Activated naive CD4-positive, alpha-beta T cell (primary cell): ENCODE results near the gene TXNDC8.
"Not testable (repeated sequence)": the region's sequence is repeated elsewhere in the genome, so short reads cannot be mapped to it uniquely, and the experiment has no call there.

Source experiments
- DNase-seq, 4 experiments: peaks; one replicate each; lab custom pipeline; 2025; lab: John Stamatoyannopoulos, UW

Gene TXNDC8

DNA sequence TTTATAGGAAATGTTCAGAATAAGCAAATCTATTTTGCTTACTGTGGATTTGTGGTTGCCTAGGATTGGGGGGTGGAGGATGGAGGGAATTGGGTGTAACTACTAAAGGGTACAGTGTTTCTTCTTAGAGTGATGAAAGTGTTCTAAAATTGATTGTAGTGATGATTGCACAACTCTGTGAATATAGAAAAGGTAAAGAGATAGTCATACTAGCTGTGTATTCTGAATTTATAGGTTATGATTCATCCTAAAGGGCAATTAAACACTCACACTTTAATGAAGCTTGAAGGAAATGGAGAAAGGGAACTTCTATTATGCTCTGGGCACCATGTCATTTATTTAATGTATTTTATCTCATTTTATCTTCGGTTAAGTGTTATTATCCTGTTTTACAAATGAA is 9.9 kb downstream of the TXNDC8 start:
- no peak for DNase-seq

DNA sequence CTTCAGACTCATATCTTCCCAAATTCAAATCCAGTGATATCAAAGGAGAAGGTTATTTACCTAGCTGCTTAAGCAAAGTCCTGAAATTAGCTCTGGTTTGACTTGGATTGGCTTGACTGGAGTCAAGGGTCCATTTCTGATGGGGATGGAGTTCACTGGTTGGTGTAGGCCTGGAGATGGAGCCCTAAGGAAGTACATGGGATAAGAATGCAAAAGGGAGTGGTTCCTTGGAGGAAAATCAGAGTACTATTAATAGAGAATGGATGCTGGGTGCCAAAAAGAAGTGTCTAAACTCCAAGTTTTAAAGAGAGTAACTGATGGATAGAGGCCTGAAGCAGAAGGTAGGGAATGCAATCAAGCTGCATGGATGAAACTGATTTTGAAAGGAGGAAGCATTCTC is 13.8 kb downstream of the TXNDC8 start:
- DNase-seq: no peak

DNA sequence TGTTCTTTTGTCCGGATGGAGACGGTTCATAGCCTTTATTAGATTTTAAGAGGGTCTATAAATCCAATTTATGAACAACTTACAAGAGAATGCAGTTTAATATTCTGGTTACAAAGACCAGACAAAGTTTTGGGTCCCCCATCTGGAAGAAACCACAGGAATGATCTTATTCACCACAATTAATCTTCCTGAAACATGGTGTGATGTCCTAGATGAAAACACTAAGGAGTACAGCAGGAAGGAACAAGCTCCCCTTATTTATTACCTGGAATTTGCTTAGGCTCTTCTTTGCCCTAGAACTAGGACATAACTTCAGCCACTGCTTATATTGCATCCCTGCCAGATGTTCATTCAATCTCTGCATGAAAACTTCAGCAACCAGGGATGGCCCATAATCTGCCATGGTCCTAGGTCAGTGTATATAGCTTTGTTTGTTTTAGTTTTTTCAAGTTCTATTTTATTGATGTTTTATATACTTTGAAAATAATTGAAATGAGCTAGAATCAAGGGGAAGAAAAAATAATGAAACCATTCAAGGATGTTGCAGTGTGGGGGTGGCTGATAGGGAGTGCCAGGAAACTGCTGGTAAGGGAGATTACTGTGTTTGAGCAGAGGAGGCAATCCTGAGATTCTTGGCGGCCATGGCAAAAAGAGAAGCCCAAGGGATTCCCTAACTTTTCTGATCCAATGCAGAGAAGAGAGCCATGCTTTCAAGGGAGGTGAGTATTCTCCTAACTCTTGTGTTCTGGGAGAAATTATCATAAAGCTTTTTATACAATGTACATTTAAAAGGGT is 16.8 kb downstream of the TXNDC8 start:
- DNase-seq: no peak

DNA sequence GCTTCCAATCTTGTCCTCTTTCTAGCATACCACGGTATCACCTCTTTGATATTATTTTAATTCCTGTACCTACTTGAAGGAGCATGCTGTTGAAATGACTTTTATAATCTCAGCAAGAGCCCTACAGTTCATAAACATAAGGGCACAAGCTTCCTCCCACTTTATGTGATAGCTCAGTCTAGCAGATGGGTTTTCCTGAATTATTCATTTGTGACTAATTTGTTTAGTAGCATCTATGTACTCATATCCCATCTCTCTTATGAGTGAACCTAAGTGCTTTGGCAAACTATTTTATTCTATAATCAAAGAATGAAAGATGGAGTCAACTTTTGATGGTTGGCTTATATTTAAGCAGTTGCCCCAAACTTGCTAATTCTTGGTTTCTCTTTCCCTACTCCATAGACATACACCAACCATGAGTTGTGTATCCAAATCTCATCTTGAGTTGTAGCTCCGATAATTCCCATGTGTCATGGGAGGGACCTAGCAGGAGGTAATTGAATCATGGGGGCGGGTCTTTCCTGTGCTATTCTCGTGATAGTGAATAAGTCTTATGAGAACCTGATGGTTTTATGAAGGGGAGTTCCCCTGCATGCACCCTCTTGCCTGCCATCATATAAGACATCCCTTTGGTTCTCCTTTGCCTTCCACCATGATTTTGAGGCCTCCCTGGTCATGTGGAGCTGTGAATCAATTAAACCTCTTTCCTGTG is 17.7 kb downstream of the TXNDC8 start:
- DNase-seq: no peak

DNA sequence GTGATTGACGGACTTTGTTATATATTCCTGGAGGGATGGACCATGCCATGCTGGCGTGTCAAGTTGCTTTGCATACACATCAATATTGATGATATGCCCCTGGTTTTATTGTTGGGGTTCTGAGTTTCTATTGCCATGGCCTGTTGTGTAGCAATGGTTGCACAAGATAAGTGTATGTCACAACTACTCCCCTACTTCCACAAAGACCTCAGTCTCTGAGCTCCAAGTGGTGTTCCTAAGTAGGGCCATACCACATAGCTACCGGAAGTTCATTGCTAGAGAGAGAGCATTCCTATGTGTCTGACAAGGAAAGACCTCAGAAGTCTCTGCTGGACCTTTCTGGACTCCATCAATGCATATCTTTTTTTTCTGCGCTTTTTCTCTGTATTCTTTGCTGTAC is 19.8 kb downstream of the TXNDC8 start:
- no peak for DNase-seq

DNA sequence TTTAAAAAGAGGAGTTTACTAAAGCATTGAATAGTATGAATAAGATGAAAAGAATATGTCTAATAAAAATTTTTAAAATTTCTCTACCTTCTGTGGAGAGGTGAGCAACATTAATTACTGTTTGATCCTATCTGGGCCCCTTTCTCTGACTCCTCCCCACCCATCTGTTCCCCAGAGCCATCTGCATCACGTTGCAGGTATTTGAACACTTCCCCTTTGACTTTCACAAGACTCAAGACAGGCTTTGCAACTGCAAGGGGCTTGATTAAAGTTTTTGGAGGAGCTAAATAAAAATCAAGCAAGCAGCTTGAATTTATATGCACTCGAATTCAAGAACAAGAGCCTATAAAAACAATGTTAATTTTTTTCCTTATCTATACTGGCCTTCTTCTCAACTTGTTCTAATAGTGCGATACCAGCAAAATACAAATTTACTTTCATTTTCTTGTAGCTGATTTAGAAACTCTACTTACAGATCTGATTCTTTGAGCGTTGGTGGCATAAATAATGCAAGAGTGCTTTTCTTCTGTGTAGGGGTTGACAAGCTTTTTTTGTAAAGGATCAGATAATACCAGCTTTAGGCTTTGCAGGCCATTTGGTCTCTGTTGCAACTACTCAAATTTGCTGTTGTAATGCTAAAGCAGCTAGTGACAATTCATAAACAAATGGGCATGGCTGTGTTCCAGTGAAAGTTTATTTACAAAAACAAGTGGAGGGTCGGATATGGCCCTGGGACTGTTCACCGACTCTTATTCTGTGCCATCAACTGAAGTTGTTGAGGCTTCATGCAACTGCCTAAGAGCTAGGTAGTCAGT is 21.2 kb downstream of the TXNDC8 start:
- DNase-seq: no peak

DNA sequence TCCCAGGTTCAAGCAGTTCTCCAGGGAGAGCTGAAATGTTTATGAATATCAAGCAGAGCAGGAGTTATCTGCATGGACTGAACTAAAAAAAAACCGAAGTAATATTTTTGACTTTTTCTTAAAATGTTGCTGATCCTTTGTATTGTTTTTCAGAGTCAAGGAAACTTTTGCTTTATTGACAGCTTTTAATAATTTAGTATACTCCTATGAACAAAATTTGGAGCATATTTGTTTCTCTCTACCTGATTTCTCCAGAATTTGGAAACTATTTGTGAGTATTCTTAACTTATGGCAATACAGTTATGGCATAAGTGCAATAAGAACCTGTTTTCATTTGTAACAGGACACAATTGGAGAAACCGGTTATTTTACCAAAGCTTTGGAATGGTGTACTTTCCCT is 25.7 kb downstream of the TXNDC8 start:
- not testable (repeated sequence) for DNase-seq

DNA sequence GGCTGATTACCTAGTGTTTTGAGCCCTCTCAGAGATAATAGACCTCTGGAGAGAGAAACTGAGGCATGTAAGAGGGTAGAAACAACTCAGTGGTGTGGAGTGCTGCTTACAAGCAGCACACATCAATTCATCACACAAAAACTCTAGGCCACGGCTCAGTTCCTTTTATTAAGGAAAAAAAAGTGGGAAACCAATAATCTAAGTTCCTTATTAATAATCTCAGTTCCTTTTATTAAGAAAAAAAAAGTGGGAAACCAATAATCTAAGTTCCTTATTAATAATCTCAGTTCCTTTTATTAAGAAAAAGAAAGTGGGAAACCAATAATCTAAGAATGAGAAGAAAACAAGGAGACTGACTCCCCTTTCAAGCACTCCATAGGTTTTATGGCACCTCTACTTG is 28.0 kb downstream of the TXNDC8 start:
- DNase-seq: no peak

DNA sequence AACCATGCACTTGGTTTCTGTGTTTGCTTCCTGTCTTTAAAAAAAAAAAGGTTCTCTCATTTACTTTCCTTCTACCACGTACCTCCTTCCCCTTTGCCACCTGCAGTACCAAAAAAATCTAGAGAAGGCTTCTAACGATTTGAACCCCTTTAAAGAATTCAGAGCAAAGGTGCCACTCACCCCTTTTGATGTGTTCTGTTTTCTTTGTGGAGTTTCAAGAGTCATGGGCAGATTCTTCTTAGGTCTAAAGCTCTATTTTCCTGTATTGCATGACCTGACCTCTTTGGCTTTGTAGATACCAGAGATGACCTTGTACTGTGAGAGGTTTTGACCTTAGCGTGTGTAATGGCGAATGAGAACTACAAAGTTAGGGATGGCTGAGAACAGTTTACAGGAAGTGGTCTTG is 29.0 kb downstream of the TXNDC8 start:
- DNase-seq: no peak

DNA sequence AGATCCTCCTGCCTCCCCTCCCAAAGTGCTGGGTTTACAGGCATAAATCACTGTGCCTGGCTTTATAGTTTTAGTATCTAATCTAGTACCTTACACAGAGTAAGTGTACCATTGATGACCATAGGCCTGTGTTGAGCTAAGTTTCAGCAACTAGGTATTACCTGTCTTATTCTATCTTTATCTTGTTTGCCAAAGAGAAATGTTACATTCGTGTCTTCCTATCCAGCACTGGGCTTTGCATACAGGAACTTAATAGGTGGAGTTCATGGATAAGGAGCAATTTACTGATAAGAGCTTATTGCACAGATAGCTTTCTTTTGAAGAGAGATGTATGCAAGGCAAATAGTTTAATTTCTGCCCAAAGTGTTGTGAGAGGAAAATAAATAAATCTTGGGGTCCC is 30.5 kb downstream of the TXNDC8 start:
- DNase-seq: no peak

DNA sequence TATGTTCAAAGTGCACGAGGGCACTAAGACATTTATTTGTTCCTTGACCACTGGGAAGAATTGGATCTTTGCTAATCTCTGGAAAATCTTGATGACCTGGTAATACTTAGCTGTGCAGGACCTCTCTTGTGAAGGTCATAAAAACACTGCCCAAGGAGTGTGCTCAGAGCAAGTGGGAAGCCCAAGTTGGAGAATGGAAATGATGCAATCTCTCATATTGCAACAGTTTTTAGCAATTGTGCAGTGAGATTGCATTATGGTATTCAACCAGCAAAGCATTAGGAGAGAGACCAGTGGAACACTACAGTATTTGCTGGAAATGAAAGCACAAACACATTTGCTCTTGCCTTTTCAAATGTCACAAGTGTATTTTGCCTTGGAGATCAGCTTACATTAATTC is 34.5 kb downstream of the TXNDC8 start:
- no peak for DNase-seq

DNA sequence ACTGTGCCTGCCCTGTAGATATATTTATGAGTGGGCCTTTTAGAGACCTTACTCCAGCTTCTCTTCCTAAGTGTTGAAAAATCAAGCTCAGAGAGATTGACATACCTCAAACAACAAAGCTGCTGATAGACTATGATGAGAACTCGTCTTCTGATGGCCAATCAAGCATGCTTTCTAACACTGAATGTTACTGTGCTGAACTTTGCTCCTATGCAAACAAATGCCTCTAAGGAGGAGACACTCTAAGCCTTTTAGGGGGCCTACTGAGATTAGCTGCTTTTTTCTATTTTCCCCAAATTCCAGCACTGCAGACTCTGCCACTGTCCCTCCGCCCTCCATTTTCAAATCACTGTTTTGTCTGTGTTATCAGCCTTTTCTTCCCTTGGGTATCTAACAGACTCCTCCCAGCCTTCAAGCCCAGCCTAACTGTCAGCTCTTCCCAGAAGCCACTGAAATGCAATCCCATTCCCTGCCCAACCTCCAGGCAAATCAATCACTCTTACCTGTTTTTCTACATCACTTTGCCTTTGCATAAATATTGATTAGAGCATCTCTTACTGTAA is 39.5 kb downstream of the TXNDC8 start:
- DNase-seq: no peak

DNA sequence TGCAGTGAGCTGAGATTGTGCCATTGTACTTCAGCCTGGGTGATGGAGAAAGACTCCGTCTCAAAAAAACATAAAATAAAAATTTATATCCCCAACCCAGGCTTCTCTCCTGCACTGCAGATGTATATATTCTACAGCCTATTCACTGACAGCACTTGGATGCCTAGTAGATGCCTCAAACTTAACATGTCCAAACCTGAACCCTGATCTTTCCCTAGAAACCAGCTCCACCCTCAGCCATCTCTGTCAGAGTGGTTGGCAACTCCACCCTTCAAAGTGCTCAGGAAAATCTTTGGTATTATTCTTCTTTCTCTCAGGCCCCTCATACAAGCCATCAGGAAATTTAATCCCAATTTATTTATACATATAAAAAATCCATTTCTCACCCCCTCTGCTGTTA is 44.4 kb downstream of the TXNDC8 start:
- DNase-seq: no peak

DNA sequence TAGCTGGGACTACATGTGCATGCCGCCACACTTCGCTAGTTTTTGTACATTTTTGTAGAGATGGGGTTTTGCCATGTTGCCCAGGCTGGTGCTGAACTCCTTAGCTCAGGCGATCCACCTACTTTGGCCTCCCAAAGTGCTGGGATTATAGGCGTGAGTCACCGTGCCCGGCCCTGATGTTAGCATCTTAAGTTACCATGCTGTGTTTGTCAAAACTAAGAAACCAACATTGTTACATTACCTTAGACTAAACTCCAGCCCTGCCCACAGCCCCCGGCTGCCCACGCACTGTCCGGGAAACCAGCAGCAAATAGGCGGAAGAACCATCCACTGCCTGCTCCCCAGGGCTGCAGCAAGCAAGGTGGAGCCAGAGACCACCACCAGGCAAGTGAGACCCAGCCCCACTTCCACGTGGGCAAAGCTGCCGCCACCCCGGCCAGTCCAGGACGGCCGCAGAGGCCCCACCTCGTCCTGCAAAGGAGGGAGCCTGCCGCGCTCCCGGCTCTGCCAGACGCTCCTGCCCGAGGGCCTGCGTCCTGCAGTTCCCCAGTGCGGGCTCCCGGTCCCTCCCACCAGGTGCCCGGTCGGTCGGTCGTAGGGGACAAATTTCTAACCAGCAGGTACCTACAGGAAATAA is 45.6 kb downstream of the TXNDC8 start:
- no peak for DNase-seq

DNA sequence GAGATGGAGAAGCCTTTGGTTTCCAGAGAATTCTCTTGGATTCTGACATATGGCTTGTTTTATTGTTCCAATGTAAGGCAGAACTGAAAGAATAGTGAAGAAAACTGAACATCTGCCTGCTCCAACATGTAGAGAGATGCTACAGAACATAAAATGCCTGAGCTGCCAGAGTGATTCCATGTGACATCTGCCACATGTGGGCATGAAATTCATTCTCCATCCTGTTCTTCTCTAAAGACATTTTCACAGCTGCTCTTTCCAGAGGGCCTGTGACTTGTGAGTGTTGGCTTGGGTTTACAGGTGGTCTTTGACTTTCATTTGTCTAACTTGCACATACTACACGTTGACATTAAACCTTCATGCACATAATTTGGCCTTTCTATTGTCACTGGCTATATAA is 47.7 kb downstream of the TXNDC8 start:
- no peak for DNase-seq

DNA sequence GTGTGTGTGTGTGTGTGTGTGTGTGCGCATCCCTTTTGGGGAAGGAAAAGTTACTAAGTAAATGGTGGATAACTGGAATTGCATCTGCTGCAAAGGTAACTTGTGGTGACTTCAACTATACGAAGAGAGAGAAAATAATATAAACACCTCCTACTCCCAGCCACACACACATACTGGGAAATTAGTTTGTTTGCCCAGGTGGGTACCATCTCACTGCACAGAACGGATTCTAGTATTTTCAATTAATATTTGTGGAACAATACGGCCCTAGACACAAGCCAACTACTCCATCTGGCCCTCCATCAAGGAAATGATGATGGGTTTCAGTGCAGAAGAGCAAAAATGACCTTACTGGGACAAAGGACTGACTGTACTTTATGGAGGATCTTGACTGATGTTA is 49.2 kb downstream of the TXNDC8 start:
- DNase-seq: no peak

DNA sequence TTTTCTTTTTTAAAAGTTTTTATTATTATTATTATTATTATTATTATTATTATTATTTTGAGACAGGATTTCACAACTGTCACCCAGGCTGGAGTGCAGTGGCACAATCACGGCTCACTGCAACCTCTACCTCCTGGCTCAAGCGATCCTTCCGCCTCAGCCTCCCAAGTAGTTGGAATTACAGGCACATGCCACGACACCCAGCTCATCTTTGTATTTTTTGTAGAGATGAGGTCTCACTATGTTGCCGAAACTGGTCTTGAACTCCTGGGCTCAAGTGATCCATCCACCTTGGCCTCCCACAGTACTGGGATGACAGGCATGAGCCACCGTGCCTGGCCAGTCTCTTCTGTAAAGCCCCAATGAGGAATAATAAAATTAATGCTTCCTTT is 50.4 kb downstream of the TXNDC8 start:
- DNase-seq: no peak

DNA sequence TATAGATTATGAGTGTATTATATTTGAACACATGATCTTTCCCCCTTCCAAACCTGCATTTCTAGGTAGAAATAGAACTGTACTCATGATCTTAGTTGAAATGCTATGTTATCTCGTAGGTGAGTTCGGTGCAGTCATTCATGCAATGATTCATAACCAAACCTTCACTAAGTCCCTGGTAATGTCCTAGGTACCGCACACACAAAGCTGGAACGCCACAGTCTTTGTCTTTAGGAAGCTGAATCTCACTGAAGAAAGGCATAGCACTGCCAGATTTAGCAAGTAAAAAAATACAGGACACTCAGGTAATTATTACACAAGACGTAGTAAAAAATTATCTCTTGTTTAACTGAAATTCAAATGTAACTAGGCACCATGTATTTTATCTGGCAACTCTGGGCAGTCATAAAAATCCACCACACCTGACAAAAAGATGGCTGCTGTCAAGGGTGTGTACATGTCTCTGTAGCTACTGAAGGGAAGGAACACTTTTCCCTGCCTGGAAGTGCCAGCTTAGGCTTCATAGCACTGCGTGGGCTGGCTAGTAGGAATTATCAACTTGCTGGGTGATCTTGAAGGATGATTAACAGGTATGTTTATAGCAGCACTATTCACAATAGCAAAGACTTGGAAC is 53.3 kb downstream of the TXNDC8 start:
- no peak for DNase-seq

DNA sequence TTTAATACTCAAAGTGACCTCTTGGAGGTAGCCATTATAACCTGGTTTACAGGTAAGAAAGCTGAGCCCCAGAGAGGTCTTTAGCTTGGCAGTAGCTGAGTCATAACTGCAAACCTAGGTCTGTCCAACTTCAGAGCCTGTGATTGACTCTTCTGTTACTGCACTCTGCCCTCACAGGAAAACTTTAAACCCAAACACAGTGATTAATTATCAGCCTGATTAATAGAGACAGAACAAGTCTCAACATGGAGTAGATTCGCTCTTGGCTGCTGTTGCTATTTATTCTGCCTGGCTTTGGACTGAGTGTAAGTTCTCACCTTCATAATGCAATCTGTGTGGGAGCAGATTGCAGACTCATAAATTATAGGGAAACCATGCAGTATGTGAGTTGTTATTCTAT is 53.9 kb downstream of the TXNDC8 start:
- DNase-seq: no peak

DNA sequence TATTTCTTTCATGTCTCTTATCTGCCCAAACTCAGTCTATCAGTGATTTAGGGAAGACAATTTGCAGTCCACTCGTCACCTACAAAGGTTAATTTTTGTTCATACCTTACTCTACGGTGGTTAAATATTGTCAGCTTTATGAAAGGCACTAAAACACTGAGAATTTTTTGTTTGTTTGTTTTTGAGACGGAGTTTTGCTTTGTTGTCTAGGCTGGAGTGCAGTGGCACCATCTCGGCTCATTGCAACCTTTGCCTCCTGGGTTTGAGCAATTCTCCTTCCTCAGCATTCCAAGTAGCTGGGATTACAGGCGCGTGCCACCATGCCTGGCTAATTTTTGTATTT is 55.0 kb downstream of the TXNDC8 start:
- no peak for DNase-seq

DNA sequence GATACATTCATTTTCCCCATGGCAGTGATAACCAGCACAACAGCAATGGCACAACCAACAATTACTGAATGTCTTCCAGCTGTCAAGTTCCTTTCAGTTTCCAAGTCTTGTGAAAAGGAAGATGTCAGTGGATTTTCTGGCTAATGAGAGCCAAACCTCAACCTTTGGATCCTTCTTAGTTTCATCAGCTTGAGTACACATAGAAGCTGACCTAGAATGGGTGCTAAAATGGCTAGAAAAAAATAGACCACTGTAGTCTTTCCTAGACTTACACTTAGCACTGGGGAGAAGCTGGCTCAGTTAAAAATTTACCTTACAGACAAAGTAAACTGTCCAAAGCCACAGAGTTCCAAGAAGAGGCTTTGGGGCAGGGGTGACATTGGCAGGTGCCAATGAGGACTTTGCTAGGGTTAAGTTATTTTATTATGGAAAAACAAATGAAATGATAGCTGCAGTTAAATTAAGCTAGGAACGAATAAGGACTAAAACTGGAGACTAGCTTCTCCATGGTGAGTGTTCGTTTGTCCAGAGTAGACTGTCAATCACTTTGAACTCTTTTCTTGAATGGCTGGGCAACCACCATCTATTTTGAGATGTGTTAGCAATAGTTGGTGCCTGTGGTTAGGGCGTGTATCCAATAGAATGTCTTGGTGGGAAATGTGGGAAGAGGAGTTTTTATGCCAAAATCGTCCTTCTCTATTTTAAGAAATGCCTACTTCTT is 55.5 kb downstream of the TXNDC8 start:
- no peak for DNase-seq
